DMS53 treated with DMSO at 0.1 percent for 48 hours (cell line): Measurements from ENCODE around the gene CLIC4.
"Not testable (repeated sequence)": the region's sequence is repeated elsewhere in the genome, so short reads cannot be mapped to it uniquely, and the experiment has no call there.

ENCODE experiments used
- DNase-seq: peaks from one replicate; lab custom pipeline; 2025; ENCODE audit not compliant: unreplicated experiment; lab: John Stamatoyannopoulos, UW

The CLIC4 gene

DNA sequence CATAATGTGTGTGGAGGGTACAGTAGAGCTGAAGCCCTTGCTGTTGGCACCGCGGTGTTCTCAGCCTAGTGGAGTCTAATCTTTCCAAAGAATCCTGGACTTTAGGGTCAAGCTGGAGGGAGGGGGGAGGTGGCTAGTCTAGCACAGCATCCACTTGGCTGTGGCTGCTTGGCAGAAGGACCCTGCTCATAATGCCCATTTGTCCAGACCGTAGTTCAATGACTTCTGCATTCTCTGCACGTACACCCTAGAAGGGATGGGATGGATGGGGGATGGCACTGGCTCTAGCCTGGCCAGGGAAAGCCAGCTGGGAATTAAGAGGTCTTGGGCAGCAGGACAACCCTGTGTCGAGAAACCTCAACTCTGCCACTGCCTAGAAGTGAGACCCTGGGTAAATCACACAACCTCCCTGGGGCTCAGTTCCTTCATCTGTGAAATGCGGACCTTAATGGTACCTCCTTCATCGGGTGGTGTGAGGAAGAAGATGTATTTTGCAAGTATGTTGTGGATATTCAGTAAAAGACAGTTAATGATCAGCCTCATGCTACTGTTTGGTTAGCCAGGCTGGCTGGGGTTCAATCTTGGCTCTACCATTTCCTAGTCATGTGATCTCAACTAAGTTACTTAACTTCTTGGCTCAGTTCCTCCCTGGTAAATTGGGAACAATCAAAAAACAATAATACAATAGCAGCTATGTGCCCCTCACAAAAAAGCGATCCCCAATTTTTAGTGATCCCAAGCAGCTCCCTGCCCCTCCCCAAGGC, 27.2 kb upstream of the CLIC4 start:
- no peak for DNase-seq

DNA sequence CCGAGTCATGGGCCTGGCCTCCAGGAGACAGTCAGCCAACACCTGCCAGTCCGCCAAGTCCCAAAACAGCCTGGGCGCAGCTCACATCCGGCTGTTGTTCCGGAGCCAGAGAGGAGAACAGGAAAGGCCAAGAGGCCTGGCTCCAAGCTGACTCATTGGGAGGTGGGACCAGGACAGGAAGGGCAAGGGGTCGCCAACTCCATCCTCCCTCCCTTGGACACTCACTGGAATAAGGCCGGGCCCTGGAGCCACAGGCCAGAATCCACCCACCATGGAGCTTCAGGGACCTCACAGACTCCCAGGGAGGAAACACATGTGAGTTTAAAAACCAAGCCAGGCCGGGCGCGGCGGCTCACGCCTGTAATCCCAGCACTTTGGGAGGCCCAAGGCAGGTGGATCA, 25.1 kb upstream of the CLIC4 start:
- DNase-seq = no peak

DNA sequence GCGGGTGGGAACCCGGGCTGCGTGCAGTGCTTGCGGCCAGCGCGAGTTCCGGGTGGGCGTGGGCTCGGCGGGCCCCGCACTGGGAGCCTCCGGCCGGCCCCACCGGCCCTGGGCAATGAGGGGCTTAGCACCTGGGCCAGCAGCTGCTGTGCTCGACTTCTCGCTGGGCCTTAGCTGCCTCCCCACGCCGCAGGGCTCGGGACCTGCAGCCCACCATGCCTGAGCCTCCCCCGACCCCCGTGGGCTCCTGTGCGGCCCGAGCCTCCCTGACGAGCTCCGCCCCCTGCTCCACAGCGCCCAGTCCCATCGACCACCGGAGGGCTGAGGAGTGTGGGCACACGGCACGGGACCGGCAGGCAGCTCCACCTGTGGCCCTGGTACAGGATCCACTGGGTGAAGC, 23.7 kb upstream of the CLIC4 start:
- DNase-seq = no peak

DNA sequence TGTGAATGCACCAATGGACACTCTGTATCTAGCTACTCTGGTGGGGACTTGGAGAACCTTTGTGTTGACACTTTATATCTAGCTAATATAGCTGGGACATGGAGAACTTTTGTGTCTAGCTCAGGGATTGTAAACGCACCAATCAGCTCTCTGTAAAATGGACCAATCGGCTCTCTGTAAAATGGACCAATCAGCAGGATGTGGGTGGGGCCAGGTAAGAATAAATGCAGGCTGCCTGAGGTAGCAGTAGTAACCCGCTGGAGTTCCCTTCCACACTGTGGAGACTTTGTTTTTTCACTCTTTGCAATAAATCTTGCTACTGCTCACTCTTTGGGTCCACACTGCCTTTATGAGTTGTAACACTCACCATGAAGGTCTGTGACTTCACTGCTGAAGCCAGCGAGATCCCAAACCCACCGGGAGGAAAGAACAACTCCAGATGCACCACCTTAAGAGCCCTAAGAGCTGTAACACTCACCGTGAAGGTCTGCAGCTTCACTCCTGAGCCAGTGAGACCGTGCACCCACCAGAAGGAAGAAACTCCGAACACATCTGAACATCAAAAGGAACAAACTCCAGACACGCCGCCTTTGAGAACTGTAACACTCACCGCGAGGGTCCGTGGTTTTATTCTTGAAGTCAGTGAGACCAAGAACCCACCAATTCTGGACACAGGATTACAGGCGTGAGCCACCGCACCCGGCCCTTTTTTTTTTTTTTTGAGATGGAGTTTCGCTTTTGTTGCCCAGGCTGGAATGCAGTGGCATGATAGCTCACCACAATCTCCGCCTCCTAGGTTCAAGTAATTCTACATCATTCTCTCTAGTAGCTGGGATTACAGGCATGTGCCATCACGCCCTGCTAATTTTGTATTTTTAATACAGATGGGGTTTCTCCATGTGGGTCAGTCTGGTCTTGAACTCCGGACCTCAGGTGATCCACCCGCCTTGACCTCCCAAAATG, 22.9 kb upstream of the CLIC4 start:
- not testable (repeated sequence) for DNase-seq

DNA sequence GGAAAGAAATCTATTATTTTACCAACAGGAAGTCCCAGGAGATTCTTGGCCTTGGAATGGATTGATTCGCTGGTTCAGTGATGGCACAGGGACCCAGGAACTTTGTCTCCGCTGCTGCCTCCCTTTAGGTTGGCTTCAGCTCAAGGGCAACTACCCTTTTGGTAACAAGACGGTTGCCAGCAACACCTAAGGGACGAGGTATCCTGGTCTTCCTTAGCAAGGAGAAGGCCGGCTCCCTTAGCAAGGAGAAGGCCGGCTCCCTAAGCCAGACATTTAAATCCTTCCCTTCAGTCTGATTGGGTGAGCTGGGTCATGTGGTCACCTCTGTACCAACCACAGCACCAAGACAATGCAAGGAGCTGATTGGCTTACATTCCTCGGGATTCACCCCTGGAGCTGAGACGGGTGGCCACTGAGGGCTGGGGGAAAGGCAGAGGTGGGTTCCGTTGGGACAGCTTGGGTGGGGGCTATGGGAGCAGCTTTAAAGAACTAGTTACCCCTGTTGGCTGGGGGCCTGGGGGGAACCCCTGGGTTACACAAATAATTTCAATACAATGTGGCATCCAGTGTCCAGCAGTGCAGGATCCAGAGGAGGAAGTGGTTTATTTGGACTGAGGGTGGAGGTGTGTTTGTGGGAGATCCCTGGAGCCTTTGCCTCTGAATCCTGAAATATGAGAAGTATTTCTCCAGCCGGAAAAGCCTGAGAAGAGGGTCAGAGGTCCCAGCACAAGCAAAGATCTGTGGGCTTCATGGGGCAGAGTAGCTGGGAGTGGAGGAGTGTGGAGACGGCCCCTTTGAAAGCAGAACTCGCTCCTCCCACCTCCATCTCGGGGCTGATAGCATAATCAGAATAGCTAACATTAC, 20.7 kb upstream of the CLIC4 start:
- DNase-seq = peak; percentile 17

DNA sequence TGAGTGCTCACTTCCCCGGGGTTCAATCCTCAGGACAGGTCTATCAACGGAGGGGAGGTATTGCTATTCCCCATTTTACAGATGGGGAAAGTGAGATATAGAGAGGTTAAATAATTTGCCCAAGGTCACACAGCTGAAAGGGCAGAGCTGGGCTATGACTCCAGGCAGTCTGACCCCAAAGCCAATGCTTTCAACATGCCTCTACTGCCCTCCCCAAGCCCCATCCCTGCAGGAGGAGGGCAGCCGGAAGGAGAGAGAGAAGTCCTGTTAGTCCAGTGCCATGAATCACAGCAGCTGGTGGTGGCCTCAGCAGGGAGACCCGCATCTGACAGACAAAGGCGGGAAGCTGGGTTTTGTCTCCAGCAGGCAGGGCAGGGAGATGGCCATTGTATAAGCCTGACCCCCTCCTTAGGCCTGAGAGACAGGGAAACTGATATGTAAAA, 20.0 kb upstream of the CLIC4 start:
- no peak for DNase-seq

DNA sequence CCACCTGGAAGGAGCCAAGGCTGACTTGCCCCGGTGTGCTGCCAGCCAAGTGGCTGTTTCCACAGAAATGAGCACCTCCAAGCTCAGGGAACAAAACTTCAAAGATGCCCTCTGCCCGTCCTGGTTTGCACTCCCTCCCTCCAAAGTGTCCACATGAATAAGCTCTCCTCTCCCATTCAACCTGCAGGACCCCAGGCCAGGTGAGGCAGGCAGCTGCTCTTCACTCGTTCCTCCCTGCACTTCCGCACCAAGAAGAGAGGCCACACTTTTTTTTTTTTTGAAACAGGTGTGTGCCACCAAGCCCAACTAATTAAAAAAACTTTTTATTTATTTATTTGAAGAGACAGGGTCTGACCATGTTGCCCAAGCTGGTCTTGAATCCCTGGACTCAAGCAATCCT, 18.5 kb upstream of the CLIC4 start:
- DNase-seq = no peak

DNA sequence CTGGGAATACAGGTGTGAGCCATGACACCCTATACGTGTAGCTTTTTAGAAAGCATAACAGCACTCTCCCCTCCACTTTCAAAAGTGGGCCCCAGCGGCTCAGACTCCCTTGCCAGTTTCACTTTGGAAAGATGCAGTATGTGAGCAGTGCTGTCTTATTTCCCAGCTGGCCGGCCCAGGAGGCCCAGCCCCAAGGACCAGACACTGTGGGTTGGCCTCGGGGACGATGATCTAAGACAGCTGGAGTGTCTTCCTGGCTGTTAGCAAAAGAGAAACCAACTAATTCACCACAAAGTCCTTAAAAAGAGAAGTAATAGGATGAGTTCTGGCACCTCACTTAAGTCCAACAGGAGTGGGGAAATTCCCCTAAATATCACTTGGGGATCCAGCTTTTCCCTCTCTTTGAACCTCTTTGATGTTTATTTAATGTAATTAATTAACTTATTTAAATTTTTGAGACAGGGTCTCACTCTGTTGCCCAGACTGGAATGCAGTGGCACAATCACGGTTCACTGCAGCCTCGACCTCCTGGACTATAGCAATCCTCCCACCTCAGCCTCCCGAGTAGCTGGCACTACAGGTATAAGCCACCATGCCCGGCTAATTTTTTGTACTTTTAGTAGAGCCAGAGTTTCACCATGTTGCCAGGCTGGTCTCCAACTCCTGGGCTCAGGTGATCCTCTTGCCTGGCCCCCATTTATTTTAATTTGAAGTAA, 17.6 kb upstream of the CLIC4 start:
- DNase-seq = no peak

DNA sequence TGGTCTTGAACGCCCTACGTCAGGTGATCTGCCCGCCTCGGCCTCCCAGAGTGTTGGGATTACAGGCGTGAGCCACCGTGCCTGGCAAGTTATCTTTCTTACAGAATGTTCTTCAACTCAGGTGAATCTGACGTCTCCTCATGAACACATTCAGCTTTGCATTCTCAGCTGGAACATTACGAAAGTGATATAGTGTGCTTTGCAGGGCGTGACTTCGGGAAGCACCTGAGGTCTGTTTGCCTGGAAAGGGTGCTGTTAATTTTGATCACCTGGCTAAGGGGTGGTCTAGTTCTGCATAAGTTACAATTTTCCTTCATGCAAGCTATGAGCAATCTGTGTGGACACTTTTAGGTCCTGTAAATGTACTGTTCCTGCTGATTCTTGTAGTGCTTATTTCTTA, 16.3 kb upstream of the CLIC4 start:
- DNase-seq = no peak

DNA sequence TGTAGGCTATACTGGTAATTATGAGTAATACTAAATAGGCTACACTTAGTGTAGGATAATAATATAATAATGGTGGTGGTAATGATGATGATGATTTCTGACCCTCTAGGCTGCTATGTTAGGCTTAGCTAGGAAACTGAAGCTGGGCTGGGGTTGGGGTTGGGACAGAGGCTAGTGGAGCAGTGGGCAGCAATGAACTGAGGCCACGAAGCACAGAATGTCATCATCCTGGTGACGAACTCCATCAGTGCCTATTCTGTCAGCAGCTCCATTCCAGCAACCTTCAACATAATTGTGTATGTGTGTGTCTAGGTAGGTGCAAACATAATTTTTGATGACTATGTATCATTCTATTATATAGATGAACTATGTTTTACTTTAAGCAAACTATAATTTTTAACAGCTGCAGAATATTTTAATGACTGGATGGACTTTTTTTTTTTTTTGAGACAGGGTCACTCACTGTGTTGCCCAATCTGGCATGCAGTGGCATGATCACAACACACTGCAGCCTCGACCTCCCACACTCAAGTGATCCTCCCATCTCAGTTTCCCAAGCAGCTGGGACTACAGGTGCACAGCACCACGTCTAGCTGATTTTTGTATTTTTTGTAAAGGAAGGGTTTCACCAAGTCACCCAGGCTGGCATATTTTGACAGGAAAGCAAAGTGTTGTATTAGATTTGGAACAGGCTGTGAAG, 12.9 kb upstream of the CLIC4 start:
- no peak for DNase-seq

DNA sequence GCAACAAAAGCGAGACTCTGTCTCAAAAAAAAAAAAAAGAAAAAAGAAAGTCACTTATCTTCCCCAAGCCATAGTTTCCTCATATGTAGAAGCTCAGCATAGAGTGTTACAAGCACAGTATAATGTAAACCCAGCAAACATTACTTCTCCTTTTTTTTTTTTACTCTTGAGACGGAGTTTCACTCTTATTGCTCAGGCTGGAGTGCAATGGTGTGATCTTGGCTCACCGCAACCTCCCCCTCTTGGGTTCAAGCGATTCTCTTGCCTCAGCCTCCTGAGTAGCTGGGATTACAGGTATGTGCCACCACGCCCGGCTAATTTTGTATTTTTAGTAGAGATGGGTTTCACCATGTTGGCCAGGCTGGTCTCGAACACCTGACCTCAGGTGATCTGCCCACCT, 11.9 kb upstream of the CLIC4 start:
- DNase-seq = not testable (repeated sequence)

DNA sequence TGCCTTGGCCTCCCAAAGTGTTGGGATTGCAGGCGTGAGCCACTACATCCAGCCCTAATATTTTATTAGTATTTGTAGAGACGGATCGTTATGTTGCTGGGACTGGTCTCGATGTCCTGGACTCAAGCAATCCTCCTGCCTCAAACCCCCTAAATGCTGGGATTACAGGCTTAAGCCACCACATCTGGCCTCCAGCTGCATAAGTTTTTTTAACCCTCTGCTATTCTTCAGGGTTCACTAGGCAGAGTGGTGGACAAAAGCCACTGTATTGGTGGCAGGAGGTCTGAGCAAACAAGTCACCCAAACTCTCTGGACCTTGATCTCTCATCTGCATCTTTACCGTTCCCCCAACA, 10.1 kb upstream of the CLIC4 start:
- DNase-seq = no peak

DNA sequence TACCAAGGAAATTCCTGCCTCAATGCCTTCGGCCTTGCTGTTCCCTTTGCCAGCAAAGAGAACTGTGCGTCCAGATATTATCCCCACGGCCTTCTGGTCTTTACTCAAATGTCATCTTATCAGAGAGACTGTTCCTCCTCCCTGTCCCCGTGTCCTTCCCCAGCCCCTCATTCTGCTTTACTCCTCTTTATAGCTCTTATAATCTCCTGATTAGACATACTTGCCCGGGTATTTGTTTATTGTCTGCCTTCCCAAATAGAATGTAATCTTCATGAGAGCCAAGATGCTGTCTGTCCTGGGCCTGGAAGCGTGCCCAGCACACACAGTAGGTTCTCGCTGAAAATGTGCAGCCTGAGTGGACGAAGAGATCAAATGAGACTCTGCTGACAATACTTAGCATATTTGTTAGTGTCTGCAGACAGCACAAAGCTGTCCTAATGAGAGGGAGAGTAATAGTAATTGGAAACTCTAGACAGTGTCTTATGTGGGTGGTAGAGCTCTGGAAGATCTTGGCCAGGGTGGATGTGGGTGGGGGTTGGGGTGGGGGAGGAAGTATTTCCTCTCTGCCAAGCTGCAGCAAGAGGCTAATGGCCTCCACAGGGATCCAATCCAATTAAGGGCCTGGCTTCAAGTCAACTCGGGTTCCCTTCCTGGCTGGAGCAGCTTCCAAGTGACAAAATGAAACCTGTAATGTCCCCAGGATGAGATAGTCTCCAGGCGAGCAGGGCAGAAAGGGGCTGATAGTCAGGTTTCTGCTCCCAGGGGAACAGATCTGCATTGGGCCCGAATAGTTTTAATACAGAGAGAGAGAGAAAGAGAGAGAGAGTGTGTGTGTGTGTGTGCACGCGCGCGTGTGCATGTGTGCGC, 9.5 kb upstream of the CLIC4 start:
- no peak for DNase-seq

DNA sequence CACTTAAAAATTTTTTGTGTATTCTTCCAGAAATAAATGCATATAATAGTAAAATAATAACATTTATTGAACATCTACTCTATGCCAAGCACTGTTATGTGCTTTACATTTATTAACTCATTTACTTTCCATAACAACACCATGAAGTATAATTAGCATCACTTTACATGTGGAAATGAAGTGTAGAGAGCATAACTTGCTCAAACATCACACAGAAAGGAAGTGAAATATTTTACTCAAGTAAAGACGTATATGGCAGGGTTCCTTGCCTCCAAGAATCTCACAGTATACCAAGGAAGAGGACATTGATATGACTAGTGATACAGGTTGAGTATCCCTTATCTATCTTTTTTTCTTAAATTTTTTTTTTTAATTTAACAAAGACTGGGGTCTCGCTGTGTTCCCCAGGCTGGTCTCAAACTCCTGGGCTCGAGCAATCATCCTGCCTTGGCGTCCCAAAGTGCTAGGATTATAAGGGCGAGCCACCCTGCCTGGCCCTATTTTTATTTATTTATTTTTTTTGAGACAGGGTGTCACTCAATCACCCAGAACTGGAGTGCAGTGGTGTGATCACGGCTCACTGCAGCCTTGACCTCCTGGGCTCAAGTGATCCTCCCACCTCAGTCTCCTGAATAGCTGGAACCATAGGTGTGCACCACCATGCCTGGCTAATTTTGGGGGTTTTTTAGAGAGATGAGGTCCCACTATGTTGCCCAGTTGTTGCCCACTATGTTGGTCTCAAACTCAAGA, 7.7 kb upstream of the CLIC4 start:
- no peak for DNase-seq

DNA sequence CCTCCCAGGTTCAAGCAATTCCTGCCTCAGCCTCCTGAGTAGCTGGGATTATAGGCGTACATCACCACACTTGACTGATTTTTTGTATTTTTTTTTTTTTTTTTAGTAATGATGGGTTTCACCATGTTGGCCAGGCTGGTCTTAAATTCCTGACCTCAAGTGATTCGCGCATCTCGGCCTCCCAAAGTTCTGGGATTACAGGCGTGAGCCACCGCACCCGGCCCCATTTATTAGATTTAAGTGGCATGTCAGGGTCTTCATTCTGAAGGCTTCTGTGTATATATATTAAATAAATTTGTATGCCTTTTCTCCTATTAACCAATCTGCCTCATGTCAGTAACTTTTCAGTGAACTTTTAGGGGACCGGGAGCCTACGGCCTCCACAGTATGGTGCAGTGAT, 6.0 kb upstream of the CLIC4 start:
- DNase-seq = no peak

DNA sequence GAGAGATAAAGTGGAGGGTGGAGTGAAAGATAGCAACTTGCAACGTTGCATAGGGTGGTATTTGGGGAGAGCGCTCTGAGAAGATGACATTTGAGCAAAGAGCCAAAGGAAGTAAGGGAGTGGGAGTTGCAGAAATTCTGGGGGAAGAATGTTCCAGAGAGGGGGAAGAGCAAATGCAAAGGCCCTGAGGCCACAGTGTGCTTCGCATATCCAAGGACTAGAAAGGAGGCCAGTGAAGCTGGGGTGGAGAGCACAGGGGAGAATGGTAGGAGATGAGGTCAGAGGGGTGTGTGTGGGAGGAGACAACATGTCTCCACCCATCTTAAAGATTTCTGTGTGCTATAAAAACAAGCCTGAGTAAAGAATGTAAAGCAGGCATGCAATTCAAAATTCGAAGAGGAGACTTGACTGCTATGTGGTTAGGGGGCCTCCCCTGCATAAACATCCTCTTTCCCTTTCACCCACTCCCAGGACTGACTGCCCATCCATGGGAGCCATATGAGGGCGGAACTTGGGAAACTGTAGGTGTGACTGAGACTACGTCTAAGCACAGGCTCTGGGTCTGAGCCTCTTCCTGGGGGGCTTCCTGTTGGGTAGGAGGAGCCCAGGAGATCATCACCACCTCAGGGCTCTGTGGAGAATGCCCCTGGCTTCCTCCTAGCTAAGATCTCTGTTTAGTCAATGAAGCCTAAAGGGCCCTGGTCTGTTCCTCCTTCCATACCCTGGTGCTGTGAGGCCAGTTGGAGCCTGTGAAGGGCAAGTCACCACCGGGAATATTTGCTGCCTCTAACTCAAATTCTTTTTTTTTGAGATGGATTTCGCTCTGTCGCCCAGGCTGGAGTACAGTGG, 2.9 kb upstream of the CLIC4 start:
- no peak for DNase-seq

DNA sequence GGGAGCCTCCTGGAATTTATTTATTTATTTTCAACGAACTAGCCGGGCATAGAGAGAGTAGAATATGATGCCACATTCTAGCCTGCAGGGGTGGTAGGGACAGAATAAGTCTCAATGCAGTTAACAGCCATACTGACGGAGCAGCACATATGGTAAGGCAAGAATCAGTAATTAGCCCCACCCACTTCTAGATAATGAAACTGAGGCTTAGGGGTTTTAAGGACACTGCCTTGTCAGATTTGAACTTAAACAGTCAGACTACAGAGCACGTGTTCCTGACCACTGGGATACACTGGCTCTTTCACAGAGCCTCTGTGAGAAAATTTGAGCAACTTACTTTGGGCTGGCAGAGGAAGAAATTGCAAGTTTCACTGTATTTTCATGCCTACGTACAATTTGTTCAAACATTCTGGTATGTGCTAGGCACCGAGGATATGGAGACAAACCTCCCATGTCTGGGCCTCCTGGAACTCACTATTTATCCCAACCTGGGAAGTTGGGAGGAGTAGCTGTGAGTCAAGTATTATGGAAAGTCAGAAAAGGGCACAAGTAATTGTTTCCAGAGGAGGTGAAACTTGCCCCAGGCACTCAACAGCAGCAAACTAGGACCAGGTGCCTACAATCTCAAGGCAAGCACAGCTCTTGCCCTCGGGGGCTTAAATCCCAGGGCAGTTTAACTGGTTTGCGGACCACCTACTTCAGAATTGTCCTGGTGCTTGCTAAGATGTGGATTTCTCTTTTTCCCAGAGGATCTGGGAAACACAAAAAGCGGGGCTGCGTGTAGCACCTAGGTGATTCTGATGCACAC, 1.6 kb upstream of the CLIC4 start:
- DNase-seq = no peak
